ENCODE measurements around the gene IFNL1. TPM values are rescaled to one million over a fixed set of nuclear protein-coding genes. Genes with fewer than 3 reads are reported as not detected.
"Not testable (repeated sequence)": the region's sequence is repeated elsewhere in the genome, so short reads cannot be mapped to it uniquely, and the experiment has no call there.

Gene IFNL1
- total RNA-seq, 1 donor from 2014 or later: not detected

DNA sequence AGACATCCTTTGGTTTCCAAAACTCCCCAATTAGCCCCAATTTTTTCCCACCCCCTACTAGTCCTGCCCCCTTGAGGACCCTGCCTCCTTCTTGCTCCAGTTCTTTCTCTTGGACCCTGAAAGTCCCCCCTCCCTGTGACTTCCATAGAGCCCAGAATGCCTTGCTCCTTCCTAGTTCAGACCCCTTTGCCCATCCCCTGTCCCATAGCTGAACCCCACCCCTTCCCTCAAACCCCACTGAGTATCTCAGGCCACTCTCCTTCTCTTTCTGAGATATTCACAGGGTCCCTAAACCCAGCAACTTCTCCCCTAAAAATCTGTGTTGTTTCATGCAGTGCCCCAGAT is 25.6 kb downstream of the IFNL1 start:
- intact Hi-C loops (cut with DNase I): no loop called here
- DNase-seq (ENCODE audit: low spot score) (no peak), ATAC-seq (no peak)

DNA sequence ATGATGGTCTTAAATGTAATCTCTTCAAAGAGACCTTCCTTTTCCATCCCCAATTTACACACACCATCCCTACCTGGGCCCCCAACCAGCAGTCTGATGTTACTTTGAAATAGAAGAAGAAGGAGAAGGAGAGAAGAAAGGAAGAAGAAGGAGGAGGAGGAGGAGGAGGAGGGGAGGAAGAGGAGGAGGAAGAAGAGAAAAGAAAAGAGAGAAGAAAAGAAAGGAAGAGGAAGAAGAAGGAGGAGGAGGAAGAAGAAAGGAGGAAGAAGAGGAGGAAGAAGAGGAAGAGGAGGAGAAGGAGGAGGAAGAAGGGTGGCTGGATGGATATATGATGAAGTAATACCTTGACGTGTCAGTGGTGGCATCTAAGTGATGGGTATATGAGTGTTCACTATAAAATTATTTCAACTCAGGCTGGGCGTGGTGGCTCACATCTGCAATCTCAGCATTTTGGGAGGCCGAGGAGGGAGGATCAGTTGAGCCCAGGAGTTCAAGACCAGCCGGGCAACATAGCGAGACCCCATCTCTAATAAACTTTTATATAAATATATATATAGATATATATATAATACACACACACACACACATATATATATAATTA is 28.1 kb downstream of the IFNL1 start:
- DNase-seq (ENCODE audit: low spot score) (no peak), ATAC-seq (no peak)
- intact Hi-C loops (cut with DNase I): no loop called here

DNA sequence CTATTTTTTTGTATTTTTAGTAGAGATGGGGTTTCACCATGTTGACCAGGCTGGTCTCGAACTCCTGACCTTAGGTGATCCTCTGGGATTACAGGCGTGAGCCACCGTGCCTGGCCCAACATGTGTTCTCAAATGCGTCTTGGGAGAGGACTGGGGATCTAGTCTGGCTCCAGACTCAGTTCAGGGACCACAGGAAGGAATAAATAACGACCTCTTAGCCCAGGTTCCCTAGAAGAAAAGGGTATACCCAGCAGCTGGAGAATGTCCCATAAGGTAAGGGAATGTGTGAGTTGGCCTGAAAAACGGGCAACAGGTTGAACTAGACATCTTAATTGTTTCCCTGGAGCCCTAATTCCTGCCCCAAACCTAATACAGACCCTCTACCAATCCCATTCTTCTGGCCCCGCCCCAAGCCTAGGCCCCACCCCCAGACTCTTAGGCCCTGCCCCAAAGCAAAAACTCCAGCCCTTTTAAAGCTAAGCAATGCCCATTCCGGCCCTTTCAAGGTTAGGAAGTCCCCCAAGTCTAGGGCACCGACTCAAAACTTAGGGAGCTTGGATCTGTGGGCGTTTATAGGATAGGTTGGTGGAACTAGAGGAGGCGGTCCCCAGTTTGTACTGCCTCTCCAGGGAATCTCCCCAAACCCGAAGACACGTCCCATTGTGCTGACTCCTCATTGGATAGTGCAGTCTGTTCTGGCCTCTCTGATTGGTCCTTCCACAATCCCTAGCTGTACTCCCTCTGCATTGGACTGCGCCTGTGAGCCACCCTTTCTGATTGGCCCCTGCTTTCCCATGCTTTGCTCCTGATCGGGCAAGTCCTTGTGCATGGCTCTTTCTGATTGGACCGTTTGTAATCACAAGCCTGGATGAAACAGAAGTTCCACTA is 29.8 kb downstream of the IFNL1 start:
- intact Hi-C loops (cut with DNase I): loop anchor here (5.0 kb wide), 1 partner anchor 204 kb away; no protein-coding TSS in a partner anchor

DNA sequence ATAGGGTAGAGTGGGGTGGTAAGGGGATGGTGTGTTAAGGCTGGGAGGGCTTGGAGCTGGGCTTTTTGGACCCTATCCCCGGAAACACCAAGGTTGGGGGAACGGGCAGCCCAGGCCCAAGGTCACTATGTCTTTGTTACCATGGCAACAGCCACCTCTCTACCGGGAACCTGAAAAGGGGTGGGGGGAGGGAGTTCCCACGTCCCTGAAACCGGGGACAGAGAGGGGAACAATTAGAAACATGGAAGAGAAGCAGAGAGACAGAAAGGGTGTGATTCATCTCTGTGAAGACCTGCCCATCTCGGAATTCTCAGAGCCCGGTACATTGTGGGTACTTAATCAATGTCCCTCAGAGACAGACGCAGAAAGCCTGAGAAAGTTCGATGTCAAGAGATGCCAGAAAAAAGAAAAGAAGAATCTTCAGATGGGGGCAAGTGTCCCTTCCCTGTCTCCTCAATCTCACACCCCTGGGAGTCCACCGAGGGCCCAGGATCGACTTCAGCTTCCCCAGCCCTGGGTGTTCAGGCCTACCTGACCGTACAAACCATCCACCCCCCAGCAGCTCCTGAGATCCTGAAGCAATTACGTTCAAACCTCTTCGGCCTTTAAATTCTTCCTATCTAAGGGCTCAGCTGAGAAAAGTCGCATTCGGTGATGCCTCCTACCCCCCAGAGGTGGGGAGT is 31.3 kb downstream of the IFNL1 start:
- ATAC-seq (peak; percentile 11), DNase-seq (ENCODE audit: low spot score) (no peak)
- intact Hi-C loops (cut with DNase I): loop anchor here (5.0 kb wide), 1 partner anchor 205 kb away; no protein-coding TSS in a partner anchor

More for the DNA sequence above, 29.8 kb downstream of the IFNL1 start:
- ATAC-seq: no peak
- no peak for DNase-seq (ENCODE audit: low spot score)

DNA sequence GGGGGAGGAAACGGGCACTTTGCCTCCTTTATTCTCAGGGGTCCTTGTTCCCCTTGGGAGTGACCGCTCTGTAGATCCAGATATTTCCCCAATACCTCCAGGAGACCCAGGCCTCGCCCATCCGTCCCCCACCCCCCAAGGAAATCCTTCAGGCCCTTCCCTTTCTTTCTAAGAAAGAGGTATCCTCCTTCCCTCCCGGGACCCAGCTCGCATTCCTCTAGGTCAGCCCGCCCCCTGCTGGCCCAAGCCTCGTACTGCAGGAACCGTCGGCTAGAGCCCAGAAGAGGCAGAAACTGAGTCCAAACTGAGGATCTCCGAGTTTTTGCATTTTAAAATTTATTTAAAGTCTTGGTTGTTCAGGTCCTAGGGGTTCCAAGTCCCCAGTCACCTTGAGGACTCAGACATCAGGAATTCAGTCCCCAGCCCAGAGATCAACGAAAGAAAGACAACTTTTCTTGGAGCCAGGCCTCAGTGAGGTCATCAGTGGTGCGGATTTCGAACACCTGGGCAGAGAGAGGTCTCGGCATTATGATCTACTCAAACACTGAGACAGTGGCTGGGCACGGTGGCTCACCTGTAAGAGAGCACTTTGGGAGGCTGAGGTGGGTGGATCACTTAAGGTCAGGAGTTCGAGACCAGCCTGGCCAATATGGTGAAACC is 32.0 kb downstream of the IFNL1 start:
- intact Hi-C loops (cut with DNase I): loop anchor here (5.0 kb wide), 1 partner anchor 206 kb away; no protein-coding TSS in a partner anchor
- DNase-seq (ENCODE audit: low spot score) (peak; percentile 95), ATAC-seq (peak; percentile 92)

DNA sequence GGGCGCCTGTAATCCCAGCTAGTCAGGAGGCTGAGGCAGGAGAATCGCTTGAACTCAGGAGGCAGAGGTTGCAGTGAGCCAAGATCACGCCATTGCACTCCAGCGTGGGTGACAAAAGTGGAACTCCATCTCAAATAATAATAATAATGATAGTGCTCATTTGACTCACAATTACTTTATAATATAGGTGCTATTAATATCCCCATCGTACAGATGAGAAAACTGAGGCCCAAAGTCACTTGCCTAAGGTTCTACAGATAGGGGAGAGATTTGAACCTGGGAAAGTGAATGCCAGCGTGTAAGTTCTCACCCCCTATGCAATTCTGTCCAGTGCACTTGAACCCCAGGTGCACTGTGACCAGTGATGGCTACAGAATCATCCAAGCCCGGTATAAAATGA is 33.7 kb downstream of the IFNL1 start:
- ATAC-seq (no peak), DNase-seq (ENCODE audit: low spot score) (no peak)
- intact Hi-C loops (cut with DNase I): loop anchor here (5.0 kb wide), 1 partner anchor 208 kb away; no protein-coding TSS in a partner anchor

DNA sequence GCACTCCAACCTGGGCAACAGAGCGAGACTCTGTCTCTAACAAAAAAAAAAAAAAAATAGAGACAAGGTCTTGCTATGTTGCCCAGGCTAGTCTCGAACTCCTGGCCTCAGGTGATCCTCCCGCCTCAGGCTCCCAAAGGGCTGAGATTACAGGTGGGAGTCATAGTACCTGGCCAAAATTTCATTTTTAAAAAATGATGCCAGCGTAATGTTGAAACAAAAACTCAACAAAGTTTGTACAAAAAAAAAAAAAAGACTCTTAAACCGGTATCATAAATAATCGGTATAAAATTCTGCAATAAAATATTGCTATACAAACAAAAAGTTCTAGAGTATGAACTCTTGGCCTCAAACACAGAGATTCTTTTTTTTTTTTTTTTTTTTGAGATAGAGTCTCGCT is 36.1 kb downstream of the IFNL1 start:
- no peak for ATAC-seq
- intact Hi-C loops (cut with DNase I): no loop called here

DNA sequence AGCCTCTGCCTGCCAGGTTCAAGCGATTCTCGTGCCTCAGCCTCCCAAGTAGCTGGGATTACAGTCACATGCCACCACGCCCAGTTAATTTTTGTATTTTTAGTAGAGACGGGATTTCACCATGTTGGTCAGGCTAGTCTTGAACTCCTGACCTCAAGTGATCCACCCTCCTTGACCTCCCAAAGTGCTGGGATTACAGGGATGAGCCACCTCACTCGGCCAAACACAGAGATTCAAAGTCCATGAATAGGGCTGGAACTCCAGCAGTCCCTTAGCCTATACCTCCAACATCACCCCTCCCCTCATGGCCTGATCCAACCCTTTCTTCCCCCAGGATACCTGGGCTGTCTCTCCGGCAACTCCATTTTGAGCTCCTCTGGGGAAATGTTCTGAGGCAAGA is 36.5 kb downstream of the IFNL1 start:
- DNase-seq (ENCODE audit: low spot score); intact Hi-C loops (cut with DNase I); ATAC-seq: not testable (repeated sequence)

More for the DNA sequence above, 36.1 kb downstream of the IFNL1 start:
- no peak for DNase-seq (ENCODE audit: low spot score)

DNA sequence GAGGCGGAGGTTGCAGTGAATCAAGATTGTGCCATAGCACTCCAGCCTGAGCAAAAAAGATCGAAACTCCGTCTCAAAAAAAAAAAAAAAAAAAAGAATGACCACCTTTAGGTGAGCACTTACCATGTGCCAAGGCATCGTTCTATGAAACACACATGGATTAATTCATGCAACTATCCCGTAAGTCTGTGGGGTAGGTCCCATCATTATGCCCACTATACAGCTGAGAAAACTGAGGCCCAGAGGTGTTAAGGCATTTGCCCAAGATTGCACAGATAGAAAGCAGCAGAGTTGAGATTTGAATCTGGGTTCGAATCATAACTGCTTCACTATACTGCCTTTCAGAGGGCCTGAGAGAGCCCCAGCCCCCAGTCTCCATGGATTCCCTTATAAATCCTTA is 37.3 kb downstream of the IFNL1 start:
- no peak for DNase-seq (ENCODE audit: low spot score)
- ATAC-seq: no peak
- intact Hi-C loops (cut with DNase I): no loop called here

DNA sequence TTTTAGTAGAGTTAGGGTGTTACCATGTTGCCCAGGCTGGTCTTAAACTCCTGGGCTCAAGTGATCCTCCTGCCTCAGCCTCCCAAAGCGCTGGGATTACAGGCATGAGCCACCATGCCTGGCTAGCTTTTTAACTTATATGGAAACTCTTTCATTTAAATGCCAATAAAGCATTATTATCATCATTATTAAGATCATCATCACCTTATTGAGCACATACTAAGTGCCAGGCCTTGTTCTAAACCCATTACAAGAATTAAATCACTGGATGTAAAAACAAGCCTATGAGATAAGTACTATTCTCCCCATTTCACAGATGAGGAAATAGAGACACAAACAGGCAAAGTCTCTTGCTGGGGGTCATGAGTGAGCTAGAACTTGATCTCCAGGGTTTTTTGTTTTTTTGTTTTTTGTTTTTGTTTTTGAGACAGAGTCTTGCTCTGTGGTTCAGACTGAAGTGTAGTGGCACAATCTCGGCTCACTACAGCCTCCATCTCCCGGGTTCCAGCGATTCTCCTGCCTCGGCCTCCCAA is 38.3 kb downstream of the IFNL1 start:
- DNase-seq (ENCODE audit: low spot score): no peak
- intact Hi-C loops (cut with DNase I): no loop called here
- ATAC-seq: no peak

DNA sequence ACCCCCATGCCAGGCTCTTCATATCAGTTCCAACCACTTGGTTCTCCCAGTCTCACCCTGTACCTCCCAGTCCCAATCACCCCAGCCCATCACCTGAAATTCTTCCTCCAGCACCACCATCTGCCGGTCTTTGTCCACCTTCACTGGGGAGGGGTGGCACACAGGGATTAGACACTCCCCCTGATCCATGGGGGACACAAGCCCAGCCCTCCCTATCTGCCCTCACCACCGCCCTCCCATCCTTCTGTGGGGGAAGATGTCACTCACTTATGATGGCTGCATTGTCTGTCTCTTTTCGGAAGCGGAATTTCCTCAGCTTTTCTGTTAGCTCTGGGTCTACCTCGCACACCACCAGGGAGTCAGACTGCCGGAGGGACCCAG is 39.0 kb downstream of the IFNL1 start:
- intact Hi-C loops (cut with DNase I): no loop called here
- peak; percentile 49 for ATAC-seq

DNA sequence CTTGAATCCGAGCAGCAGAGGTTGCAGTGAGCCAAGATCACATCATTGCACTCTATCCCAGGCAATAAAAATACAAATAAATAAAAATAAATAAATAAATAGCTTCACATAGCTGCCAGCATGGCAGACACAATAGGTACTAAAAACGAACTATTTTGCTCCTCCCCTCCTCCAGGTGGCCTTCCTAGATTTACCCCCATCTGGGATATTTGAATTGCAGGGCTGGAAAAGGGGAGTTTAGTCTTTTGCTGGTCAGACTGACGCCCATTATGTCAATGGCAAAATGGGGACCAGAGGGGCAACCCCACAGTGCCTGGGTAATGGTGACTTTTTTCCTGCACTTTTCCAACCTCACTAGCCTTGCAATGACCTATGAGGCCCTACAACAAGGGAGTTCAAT is 40.3 kb downstream of the IFNL1 start:
- DNase-seq (ENCODE audit: low spot score): no peak
- intact Hi-C loops (cut with DNase I): no loop called here
- ATAC-seq: no peak

More for the DNA sequence above, 39.0 kb downstream of the IFNL1 start:
- no peak for DNase-seq (ENCODE audit: low spot score)

DNA sequence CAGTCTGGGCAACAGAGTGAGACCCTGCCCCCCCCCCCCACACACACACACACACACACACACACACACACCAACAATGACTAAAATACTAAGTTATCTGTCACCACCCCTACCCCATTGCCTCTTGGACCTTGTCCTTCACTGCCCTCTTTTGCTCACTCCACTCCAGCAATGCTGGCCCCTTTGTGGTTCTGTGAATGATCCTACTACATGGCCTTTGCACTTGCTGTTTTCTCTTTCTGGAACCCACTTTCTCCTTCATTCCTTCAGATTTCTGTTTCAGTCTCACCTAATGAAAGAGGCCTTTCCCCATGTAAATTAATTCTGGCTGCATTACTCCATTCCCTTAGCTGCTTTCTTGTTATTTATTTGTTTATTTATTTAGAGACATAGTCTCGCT is 43.5 kb downstream of the IFNL1 start:
- ATAC-seq: no peak
- DNase-seq (ENCODE audit: low spot score): no peak
- intact Hi-C loops (cut with DNase I): loop anchor here (10.0 kb wide), 1 partner anchor 55 kb away; the partner anchor contains the start of genes MED29 and PAF1

DNA sequence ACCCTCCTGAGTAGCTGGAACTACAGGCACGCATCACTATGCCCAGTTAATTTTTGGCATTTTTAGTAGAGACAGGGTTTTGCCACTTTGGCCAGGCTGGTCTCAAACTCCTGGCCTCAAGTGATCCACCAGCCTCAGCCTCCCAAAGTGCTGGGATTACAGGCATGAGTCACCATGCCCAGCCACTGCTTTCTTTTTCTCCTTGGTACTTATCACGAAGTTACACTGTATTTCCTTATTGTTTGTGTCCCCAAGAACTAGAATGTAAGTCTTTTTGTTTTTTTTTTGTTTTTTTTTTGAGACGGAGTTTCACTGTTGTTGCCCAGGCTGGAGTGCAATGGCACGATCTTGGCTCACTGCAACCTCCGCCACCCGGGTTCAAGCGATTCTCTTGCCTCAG is 43.9 kb downstream of the IFNL1 start:
- ATAC-seq; DNase-seq (ENCODE audit: low spot score): not testable (repeated sequence)
- intact Hi-C loops (cut with DNase I): loop anchor here (10.0 kb wide), 1 partner anchor 55 kb away; the partner anchor contains the start of genes MED29 and PAF1

DNA sequence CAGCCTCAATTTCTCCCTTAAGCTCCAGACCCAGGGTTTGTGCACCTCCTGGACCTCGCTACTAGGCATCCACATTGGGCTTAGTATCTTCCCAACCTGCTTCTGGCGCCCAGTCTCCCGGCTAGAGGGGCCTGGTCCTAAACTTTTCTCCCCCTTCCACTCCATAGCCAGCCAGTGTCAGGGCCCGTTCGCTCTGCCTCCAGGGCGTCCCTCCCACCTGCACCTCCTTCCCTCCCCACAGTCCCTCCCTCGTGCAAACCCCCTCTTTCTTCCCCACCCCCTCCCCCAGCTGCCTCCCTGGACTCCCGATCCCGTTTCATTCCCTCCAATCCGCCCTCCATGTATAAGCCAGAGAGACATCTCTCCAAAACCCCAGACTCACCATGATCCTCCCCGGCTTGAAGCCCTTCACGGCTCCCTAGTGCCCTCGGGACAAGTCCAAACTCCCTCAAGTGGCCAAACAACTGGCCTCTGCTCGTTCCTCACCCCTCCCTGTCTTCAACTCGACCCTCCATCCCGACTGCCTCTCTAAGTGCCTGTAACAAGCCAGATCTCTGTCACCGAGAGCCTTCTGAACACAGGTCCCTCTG is 45.0 kb downstream of the IFNL1 start:
- ATAC-seq (peak; percentile 28), DNase-seq (ENCODE audit: low spot score) (peak; percentile 68)
- intact Hi-C loops (cut with DNase I): loop anchor here (10.0 kb wide), 1 partner anchor 54 kb away; the partner anchor contains the start of genes MED29 and PAF1

DNA sequence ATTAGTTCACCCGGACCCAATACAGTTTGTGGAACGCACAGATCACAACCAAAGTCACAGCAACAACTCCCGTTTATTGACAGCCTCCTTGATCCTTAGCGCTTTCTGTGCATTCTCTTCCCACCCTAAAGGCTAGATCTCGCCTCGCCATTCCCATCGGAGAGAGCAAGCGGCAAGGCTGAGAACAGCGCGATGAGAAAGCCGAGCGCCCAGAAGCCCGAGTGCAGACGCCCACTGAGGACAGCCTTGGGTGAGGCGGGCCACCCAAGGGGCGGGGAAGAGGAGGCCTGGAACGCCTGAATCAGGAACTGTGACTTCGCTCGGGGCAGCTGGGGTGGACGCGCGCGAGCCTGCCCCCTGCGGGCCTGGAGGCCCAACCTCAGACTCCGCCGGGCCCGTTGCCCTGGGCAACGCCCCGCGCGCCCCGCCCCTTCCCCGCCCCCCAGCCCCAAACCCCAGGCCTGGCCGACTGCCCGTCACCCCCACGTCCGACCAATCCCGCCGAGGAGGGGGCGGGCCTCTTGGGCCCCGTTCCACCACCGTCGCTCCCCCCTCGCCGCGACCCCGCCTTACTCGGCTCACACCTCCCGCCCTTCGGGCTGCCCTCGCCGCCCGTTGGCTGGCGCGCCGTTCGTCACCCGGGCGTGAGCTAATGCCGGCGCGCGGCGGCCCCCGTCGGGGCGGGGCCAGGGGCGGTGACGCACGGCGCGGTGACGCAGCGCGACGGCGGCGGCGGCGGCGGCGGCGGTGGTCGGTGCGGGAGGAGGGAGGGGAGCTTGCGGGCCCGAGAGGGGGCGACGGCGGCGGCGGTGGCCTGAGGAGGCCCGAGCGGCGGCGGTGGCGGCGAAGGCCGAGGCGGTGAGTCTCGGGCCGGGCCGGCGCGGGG is 45.8 kb downstream of the IFNL1 start, which contains the start of gene SAMD4B:
TSS of gene SAMD4B (plus strand) at position 703 of the 886 bp plus-strand sequence. CDS start 14,473 bp downstream, outside the sequence.
- ATAC-seq (peak; percentile 95), DNase-seq (ENCODE audit: low spot score) (peak; percentile 99)
- intact Hi-C loops (cut with DNase I): loop anchor here (10.0 kb wide), 1 partner anchor 53 kb away; the partner anchor contains the start of genes MED29 and PAF1

All from sciatic nerve (tissue), 2 donors.